K562 (cell line): ENCODE results near the gene TUBA4B. TPM values are rescaled to one million over a fixed set of nuclear protein-coding genes. Genes with fewer than 3 reads are reported as not detected.
A peak's percentile ranks its signal among the peaks of the same experiment; 100 is the strongest.

Experiments used
- COPS2 ChIP-seq: fragments of 450-650 bp; conservative IDR thresholded peaks from 2 replicates; pipeline ENCODE4 v1.6.1; 2016; ENCODE audit warnings: mild to moderate bottlenecking, moderate library complexity
- CREM ChIP-seq: IDR thresholded peaks from 2 replicates; pipeline ENCODE4 v1.6.1; 2014; ENCODE audit warnings: antibody characterized with exemption, low read depth
- CTBP1 ChIP-seq: fragments of 450-650 bp; IDR thresholded peaks from 2 replicates; pipeline ENCODE4 v1.6.1; 2016; ENCODE audit warnings: borderline replicate concordance
- E2F6 ChIP-seq, 2 experiments: IDR thresholded peaks; 2 replicates each; pipeline ENCODE4 v1.6.1; 2011; ENCODE audit warnings: borderline replicate concordance in 1 of 2, control low read depth in 1 of 2, low read depth in 1 of 2, low read length in 1 of 2, mild to moderate bottlenecking in 1 of 2, mixed read lengths in 1 of 2, moderate library complexity in 1 of 2; ENCODE audit not compliant: insufficient read depth in 1 of 2, insufficient read length in 1 of 2, poor library complexity in 1 of 2, severe bottlenecking in 1 of 2; ENCODE audit errors: extremely low read depth in 1 of 2
- GATAD2B ChIP-seq: fragments of 450-650 bp; IDR thresholded peaks from 2 replicates; pipeline ENCODE4 v1.6.1; 2017; ENCODE audit warnings: mild to moderate bottlenecking, borderline replicate concordance
- GTF2F1 ChIP-seq: IDR thresholded peaks from 2 replicates; pipeline ENCODE4 v1.6.1; 2011; ENCODE audit warnings: low read depth, low read length, improper control_type of control experiment
- HIVEP1 ChIP-seq: fragments of 250-450 bp; sonication (Bioruptor Pico); IDR thresholded peaks from 2 replicates; pipeline ENCODE4 v1.4.0; 2020; ENCODE audit warnings: mild to moderate bottlenecking
- HNRNPL ChIP-seq: fragments of 200-400 bp; formaldehyde crosslinking; IDR thresholded peaks from 2 replicates; pipeline ENCODE4 v1.6.1; 2017; ENCODE audit warnings: low read depth, mild to moderate bottlenecking, low read length
- IFI16 ChIP-seq: fragments of 250-450 bp; sonication (Bioruptor Pico); IDR thresholded peaks from 2 replicates; pipeline ENCODE4 v2.1.2; 2022; ENCODE audit warnings: mild to moderate bottlenecking, inconsistent platforms
- KAT2B ChIP-seq: IDR thresholded peaks from one replicate; pipeline ENCODE4 v1.6.1; 2012; ENCODE audit warnings: low read depth, mild to moderate bottlenecking, control low read depth, inconsistent platforms, low read length, moderate library complexity
- KDM4B ChIP-seq, 2 experiments: fragments of 450-650 bp in 1 of 2; sonication (generic) in 1 of 2; IDR thresholded peaks; 2 replicates each; pipeline ENCODE4 v1.6.1; 2016 to 2017; ENCODE audit warnings: borderline replicate concordance in 2 of 2, antibody characterized with exemption in 1 of 2, low read depth in 1 of 2, mild to moderate bottlenecking in 1 of 2
- MEF2A ChIP-seq: IDR thresholded peaks from 2 replicates; pipeline ENCODE4 v1.6.1; 2011; ENCODE audit warnings: low read depth, mild to moderate bottlenecking, low read length, moderate library complexity; ENCODE audit not compliant: control insufficient read depth
- MTA3 ChIP-seq: fragments of 450-650 bp; formaldehyde crosslinking; IDR thresholded peaks from 2 replicates; pipeline ENCODE4 v1.6.1; 2017; ENCODE audit warnings: mild to moderate bottlenecking, borderline replicate concordance
- NFYB ChIP-seq: IDR thresholded peaks from 2 replicates; pipeline ENCODE4 v1.6.1; 2011; ENCODE audit warnings: mild to moderate bottlenecking, moderate library complexity; ENCODE audit not compliant: insufficient read length; ENCODE audit errors: extremely low read depth
- NONO ChIP-seq, 2 experiments: fragments of 200-400 bp in 1 of 2; fragments of 450-650 bp in 1 of 2; formaldehyde crosslinking in 1 of 2; IDR thresholded peaks; 2 replicates each; pipeline ENCODE4 v1.6.1; 2017; ENCODE audit warnings: low read depth in 2 of 2, mild to moderate bottlenecking in 2 of 2, moderate library complexity in 2 of 2, low read length in 1 of 2
- NRF1 ChIP-seq, 2 experiments: fragments of 450-650 bp; IDR thresholded peaks in 1 of 2; conservative IDR thresholded peaks in 1 of 2; 2 replicates each; pipeline ENCODE4 v1.6.1; 2014; ENCODE audit warnings: mild to moderate bottlenecking in 2 of 2
- PCBP2 ChIP-seq: fragments of 200-400 bp; formaldehyde crosslinking; IDR thresholded peaks from 2 replicates; pipeline ENCODE4 v1.6.1; 2018; ENCODE audit warnings: low read length, low read depth, mild to moderate bottlenecking, moderate library complexity; ENCODE audit not compliant: poor library complexity, severe bottlenecking
- PHF8 ChIP-seq: fragments of 200-600 bp; sonication (generic); IDR thresholded peaks from 2 replicates; pipeline ENCODE4 v1.6.1; 2012; ENCODE audit warnings: mixed run types, mild to moderate bottlenecking, inconsistent platforms, low read length, moderate library complexity, borderline replicate concordance
- RB1 ChIP-seq: fragments of 450-650 bp; IDR thresholded peaks from 2 replicates; pipeline ENCODE4 v1.6.1; 2017; ENCODE audit warnings: low read depth, mild to moderate bottlenecking
- SIN3A ChIP-seq, 2 experiments: fragments of 150-350 bp in 1 of 2; IDR thresholded peaks; 2 replicates each; pipeline ENCODE4 v1.6.1; 2011 to 2016; ENCODE audit warnings: borderline replicate concordance in 2 of 2, low read depth in 2 of 2, low read length in 2 of 2, mild to moderate bottlenecking in 2 of 2, moderate library complexity in 2 of 2; ENCODE audit not compliant: control insufficient read depth in 1 of 2
- SREBF2 ChIP-seq: sonication (generic); formaldehyde crosslinking; IDR thresholded peaks from 2 replicates; pipeline ENCODE4 v1.4.0; 2020; ENCODE audit warnings: mild to moderate bottlenecking, missing genetic modification reagents
- TBL1XR1 ChIP-seq, 2 experiments: IDR thresholded peaks; 2 replicates each; pipeline ENCODE4 v1.6.1; 2012; ENCODE audit warnings: improper control_type of control experiment in 2 of 2, low read length in 2 of 2, mild to moderate bottlenecking in 1 of 2
- ZFP36 ChIP-seq: fragments of 150-350 bp; IDR thresholded peaks from 2 replicates; pipeline ENCODE4 v1.6.1; 2018; ENCODE audit warnings: low read length, low read depth; ENCODE audit not compliant: partially characterized antibody
- ZNF263 ChIP-seq: sonication (generic); formaldehyde crosslinking; IDR thresholded peaks from 2 replicates; pipeline ENCODE4 v1.8.0; 2022; ENCODE audit warnings: mild to moderate bottlenecking, missing genetic modification reagents, borderline replicate concordance
- ZNF583 ChIP-seq: fragments of 250-450 bp; sonication (Bioruptor Pico); IDR thresholded peaks from 2 replicates; pipeline ENCODE4 v1.4.0; 2020
- polyA plus RNA-seq, 8 experiments: library from polyadenylated mRNA; depleted of rRNA in 4 of 8; stranded (reverse) in 5 of 8; unstranded in 3 of 8; fragments of >200 nt; fragmentation: Nextera tagmentation in 2 of 8; fragmentation: Illumina TruSeq in 1 of 8; extraction: Ambion mirVana in 2 of 8; extraction: Trizol in 1 of 8; gene quantifications; 2 replicates each; pipeline versions ENCODE4 v1.2.1 to v1.2.3, GENCODE V29; 2011 to 2014; ENCODE audit warnings: inconsistent platforms in 1 of 8, missing spikeins in 1 of 8
- total RNA-seq, 7 experiments: library from RNA; depleted of rRNA in 6 of 7; stranded (reverse); fragments of >200 nt in 6 of 7; fragmentation: Illumina TruSeq in 2 of 7; extraction: Trizol in 2 of 7; gene quantifications; 2 replicates each; pipeline versions ENCODE4 v1.2.1 to v1.2.3, GENCODE V29; 2011 to 2021; ENCODE audit warnings: low replicate concordance in 1 of 7
- TF ChIP-seq, protein P1 (sequence below): fragments of 250-450 bp; sonication (Bioruptor Pico); IDR thresholded peaks from 2 replicates; pipeline ENCODE4 v1.8.0; 2021; ENCODE audit warnings: borderline replicate concordance, mild to moderate bottlenecking, moderate library complexity; ENCODE audit not compliant: poor library complexity, severe bottlenecking

TUBA4B gene
- total and polyA plus RNA-seq, 9 of the 15 experiments (the other 6 are each of a cell fraction or from before 2014, with no cell fraction given), result 0.04 TPM; not detected in 8

- TF ChIP-seq SREBF2 (no peak), ZFP36 (no peak), GTF2F1 (no peak), CREM (peak; percentile 38), KAT2B (no peak), TBL1XR1 (IDR thresholded peaks at IDR 0.05; ENCODE audit: low read length in 2 of 2) (no peak), RB1 (no peak; the same call in 1 of the 2 replicates), NFYB (peak; percentile 43), ZNF263 (CRISPR knock-in tag) (0 out of 2 replicates have a peak, but pooled peaks have one; percentile 13), KDM4B (IDR thresholded peaks at IDR 0.05; ENCODE audit: borderline replicate concordance in 2 of 2, low read depth in 1 of 2) (0 out of 4 replicates have a peak, but pooled peaks of 1 of the 2 experiments have one; percentile 24), PCBP2 (no peak), HIVEP1 (CRISPR knock-in tag) (no peak), NRF1 (conservative IDR thresholded peaks at IDR 0.05 in 1 of 2, IDR thresholded peaks at IDR 0.05 in 1 of 2) (peak; percentile 64 to 69), MTA3 (peak; percentile 74), MEF2A (no peak), E2F6 (IDR thresholded peaks at IDR 0.05; ENCODE audit: borderline replicate concordance in 1 of 2, extremely low read depth in 1 of 2, insufficient read depth in 1 of 2, insufficient read length in 1 of 2, low read depth in 1 of 2, low read length in 1 of 2, poor library complexity in 1 of 2, severe bottlenecking in 1 of 2) (peak; percentile 97), PHF8 (peak; percentile 76; the same call in 1 of the 2 replicates), HNRNPL (peak; percentile 48; the same call in 1 of the 2 replicates), ZNF583 (no peak), CTBP1 (peak; percentile 33; the same call in 1 of the 2 replicates), NONO (IDR thresholded peaks at IDR 0.05; ENCODE audit: low read depth in 2 of 2, low read length in 1 of 2) (peak in 1 of 2 experiments; percentile 71; a peak in 2 of 4 replicates), SIN3A (IDR thresholded peaks at IDR 0.05; ENCODE audit: borderline replicate concordance in 2 of 2, control insufficient read depth in 1 of 2, low read depth in 2 of 2, low read length in 2 of 2) (peak in 1 of 2 experiments; percentile 6; a peak in 1 of 4 replicates), GATAD2B (peak; percentile 68; the same call in 1 of the 2 replicates), COPS2 (no peak), IFI16 (no peak)
- TF ChIP-seq, protein P1, sequence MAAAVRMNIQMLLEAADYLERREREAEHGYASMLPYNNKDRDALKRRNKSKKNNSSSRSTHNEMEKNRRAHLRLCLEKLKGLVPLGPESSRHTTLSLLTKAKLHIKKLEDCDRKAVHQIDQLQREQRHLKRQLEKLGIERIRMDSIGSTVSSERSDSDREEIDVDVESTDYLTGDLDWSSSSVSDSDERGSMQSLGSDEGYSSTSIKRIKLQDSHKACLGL (CRISPR knock-in tag), result peak; percentile 35
Observed at GRCh38 chr2:219218732-219219701, 34.0 kb upstream of the TUBA4B start, which contains the start of gene ABCB6 (continued).
